PFSK-1 (cell line): ENCODE results near the gene C3orf20.

ENCODE experiments used
- POLR2AphosphoS5 ChIP-seq: IDR thresholded peaks from 2 replicates; pipeline ENCODE4 v1.6.1; 2012; ENCODE audit warnings: low read depth, mild to moderate bottlenecking, control low read depth, low read length, moderate library complexity
- REST ChIP-seq, 2 experiments: IDR thresholded peaks; 2 replicates each; pipeline versions ENCODE4 v1.6.1 to v1.8.0; 2011 to 2012; ENCODE audit warnings: low read depth in 2 of 2, low read length in 2 of 2, control low read depth in 1 of 2, inconsistent platforms in 1 of 2, mild to moderate bottlenecking in 1 of 2, moderate library complexity in 1 of 2; ENCODE audit not compliant: insufficient read depth in 1 of 2
- SIN3A ChIP-seq: IDR thresholded peaks from 2 replicates; pipeline ENCODE4 v1.6.1; 2012; ENCODE audit warnings: mild to moderate bottlenecking, low read length, moderate library complexity, borderline replicate concordance; ENCODE audit not compliant: insufficient read depth

- TF ChIP-seq SIN3A (no peak), REST (IDR thresholded peaks at IDR 0.05; ENCODE audit: insufficient read depth in 1 of 2, low read depth in 2 of 2, low read length in 2 of 2) (no peak), POLR2AphosphoS5 (no peak)
Observed at GRCh38 chr3:14792691-14793121, 117.8 kb downstream of the C3orf20 start.
